ENCODE measurements around the gene FDPS. TPM values are rescaled to one million over a fixed set of nuclear protein-coding genes. Genes with fewer than 3 reads are reported as not detected.

The FDPS gene
- total and polyA plus RNA-seq, 2 donors (not counting 3 experiments of a cell fraction or from before 2014, with no cell fraction given): 630 to 646 TPM

DNA sequence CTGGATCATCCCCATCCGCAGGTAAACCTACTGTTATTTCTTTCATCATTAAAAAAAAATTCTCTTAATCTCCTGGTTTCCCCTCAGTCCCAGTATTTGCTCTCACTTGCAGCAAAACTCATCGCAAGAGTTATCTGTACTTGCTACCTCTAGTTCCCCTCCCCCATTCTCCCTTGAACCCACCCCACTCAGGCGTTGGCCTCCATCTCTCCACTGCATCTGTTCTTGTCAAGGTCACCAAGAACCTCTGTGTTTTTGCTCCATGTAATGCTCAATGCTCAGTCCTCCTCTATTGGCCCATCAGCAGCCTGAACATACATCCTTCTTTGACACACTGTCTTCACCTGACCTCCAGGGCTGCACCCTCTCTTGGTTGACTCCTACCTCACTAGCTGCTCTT lies 12.0 kb upstream of the FDPS start:
- no peaks in the 10 kb centered on the region for H3K79me2 ChIP-seq (ENCODE audit: control insufficient read depth, insufficient read depth, low read length)
- H2AFZ ChIP-seq (ENCODE audit: low read depth, low read length): no peak overlapping the region
- ChIA-PET POLR2A (no interaction called here), CTCF (interaction anchor here (0.5 kb wide), 1 partner anchor 19 kb away, joined by 3 read pairs; no protein-coding TSS in a partner anchor)
- no peaks in the 10 kb centered on the region for H3K4me1 ChIP-seq (ENCODE audit: control insufficient read depth, extremely low read depth, insufficient read depth, low read length)
- H3K4me3 ChIP-seq (replicated peaks in 1 of 3; ENCODE audit: insufficient read depth in 1 of 3, low read depth in 1 of 3, low read length in 3 of 3): no peak overlapping the region
- DNase-seq (ENCODE audit: low read depth, low spot score) (no peak), FAIRE-seq (no peak)
- TF ChIP-seq JUN (IDR thresholded peaks at IDR 0.05; ENCODE audit: borderline replicate concordance, insufficient read depth, insufficient read length, low read depth) (no peak), FOS (IDR thresholded peaks at IDR 0.05; ENCODE audit: borderline replicate concordance, insufficient read depth, low read length) (no peak), EZH2 (IDR thresholded peaks at IDR 0.05; ENCODE audit: borderline replicate concordance, low read depth, low read length, severe bottlenecking) (no peak), POLR2A (IDR thresholded peaks at IDR 0.05; ENCODE audit: low read depth, low read length) (no peak), GATA2 (IDR thresholded peaks at IDR 0.05; ENCODE audit: insufficient read depth, insufficient read length, low read depth, low read length) (no peak), CTCF (IDR thresholded peaks at IDR 0.05; ENCODE audit: extremely low read depth in 1 of 2, insufficient read depth in 1 of 2, low read depth in 1 of 2, low read length in 2 of 2) (no peak), MYC (IDR thresholded peaks at IDR 0.05; ENCODE audit: low read depth, low read length) (no peak), POLR2AphosphoS5 (IDR thresholded peaks at IDR 0.05; ENCODE audit: insufficient read depth, low read depth, low read length) (no peak)
- TF ChIP-seq, protein P1, sequence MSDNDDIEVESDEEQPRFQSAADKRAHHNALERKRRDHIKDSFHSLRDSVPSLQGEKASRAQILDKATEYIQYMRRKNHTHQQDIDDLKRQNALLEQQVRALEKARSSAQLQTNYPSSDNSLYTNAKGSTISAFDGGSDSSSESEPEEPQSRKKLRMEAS (IDR thresholded peaks at IDR 0.05; ENCODE audit: insufficient read depth, insufficient read length): no peak
- dilution Hi-C loops (cut with MboI; ENCODE audit: extremely low pct_ligation_motif_present, low sequenced_read_pairs): no loop called here
- intact Hi-C loops (cut with micrococcal nuclease): no loop called here
- no peaks in the 10 kb centered on the region for H4K20me1 ChIP-seq (replicated peaks; ENCODE audit: control insufficient read depth, extremely low read depth, insufficient read depth, low read length)
- H3K4me2 ChIP-seq (ENCODE audit: insufficient read depth, low read length): no peak overlapping the region
- no peak overlapping the region for H3K9ac ChIP-seq (replicated peaks; ENCODE audit: extremely low read depth, insufficient read depth, low read length)
- H3K9me3 ChIP-seq (replicated peaks; ENCODE audit: control insufficient read depth, insufficient read depth, low read length): no peaks in the 10 kb centered on the region
- peaks cover 36 to 40% of the 10 kb centered on the region in 2 experiments for H3K27me3 ChIP-seq (ENCODE audit: control insufficient read depth in 2 of 2, insufficient read depth in 2 of 2, low read length in 2 of 2)
- no peak overlapping the region for H3K27ac ChIP-seq (ENCODE audit: insufficient read depth, low read depth, low read length)
- H3K9me1 ChIP-seq (replicated peaks; ENCODE audit: control insufficient read depth, extremely low read depth, insufficient read depth, low read length): no peaks in the 10 kb centered on the region
- H3K36me3 ChIP-seq (ENCODE audit: control insufficient read depth in 2 of 2, extremely low read depth in 1 of 2, insufficient read depth in 2 of 2, low read length in 2 of 2): no peaks in the 10 kb centered on the region
- no TSS peak for BruUV-seq (replicated peaks)

Measured in endothelial cell of umbilical vein (primary cell).